PC-9 (cell line): ENCODE data around the gene TRABD2B. TPM values are rescaled to one million over a fixed set of nuclear protein-coding genes. Genes with fewer than 3 reads are reported as not detected.

Experiments used
- BruUV-seq: library from RNA; stranded (reverse); fragments of 400-500 nt; replicated peaks from 2 replicates; lab custom pipeline; 2021; lab: Mats Ljungman, UMichigan
- CTCF ChIA-PET: fragments of 300-600 bp; sonication (Branson Sonifier 250); formaldehyde crosslinking; loops from one replicate; lab custom pipeline; 2022; ENCODE audit warnings: antibody characterized with exemption; lab: Charles Lee
- POLR2A ChIA-PET: fragments of 300-600 bp; sonication (Branson Sonifier 250); formaldehyde crosslinking; loops from one replicate; lab custom pipeline; 2022; ENCODE audit warnings: antibody characterized with exemption; ENCODE audit not compliant: unreplicated experiment; lab: Charles Lee
- DNase-seq, 2 experiments: peaks; one replicate each; pipeline versions ENCODE4 v3.0.0 to v3.0.0-alpha.2; 2015 to 2022; ENCODE audit warnings: mixed read lengths in 1 of 2
- H2AFZ ChIP-seq: fragments of 200-600 bp; sonication (generic); 2 replicates; pipeline ENCODE4 v1.8.1; 2017; ENCODE audit warnings: antibody characterized with exemption
- H3F3A ChIP-seq: fragments of 200-600 bp; sonication (generic); 2 replicates; pipeline ENCODE4 v1.8.1; 2017; ENCODE audit warnings: antibody characterized with exemption, mild to moderate bottlenecking, low read depth; ENCODE audit not compliant: insufficient read depth
- H3K27ac ChIP-seq: fragments of 200-600 bp; sonication (generic); 2 replicates; pipeline ENCODE4 v1.6.1; 2016; ENCODE audit warnings: mixed run types
- H3K27me3 ChIP-seq: fragments of 200-600 bp; sonication (generic); 2 replicates; pipeline ENCODE4 v1.6.1; 2016; ENCODE audit warnings: low read depth, mixed run types; ENCODE audit not compliant: insufficient read depth
- H3K36me3 ChIP-seq: fragments of 200-600 bp; sonication (generic); 2 replicates; pipeline ENCODE4 v1.6.1; 2016; ENCODE audit warnings: low read depth, mixed run types
- H3K4me1 ChIP-seq: fragments of 200-600 bp; sonication (generic); replicated peaks from 2 replicates; pipeline ENCODE4 v1.6.1; 2016; ENCODE audit warnings: mixed run types; ENCODE audit not compliant: insufficient read depth
- H3K4me2 ChIP-seq: fragments of 200-600 bp; sonication (generic); 2 replicates; pipeline ENCODE4 v1.6.1; 2017; ENCODE audit warnings: mixed run types
- H3K4me3 ChIP-seq: fragments of 200-600 bp; sonication (generic); 2 replicates; pipeline ENCODE4 v1.6.1; 2016; ENCODE audit warnings: mixed run types
- H3K79me2 ChIP-seq: fragments of 200-600 bp; sonication (generic); 2 replicates; pipeline ENCODE4 v1.6.1; 2017; ENCODE audit warnings: low read depth, mixed run types
- H3K9me2 ChIP-seq: fragments of 200-600 bp; sonication (generic); 2 replicates; pipeline ENCODE4 v1.8.1; 2017; ENCODE audit warnings: mild to moderate bottlenecking; ENCODE audit not compliant: insufficient read depth
- H3K9me3 ChIP-seq: fragments of 200-600 bp; sonication (generic); 2 replicates; pipeline ENCODE4 v1.8.1; 2016; ENCODE audit warnings: low read depth; ENCODE audit not compliant: insufficient read depth
- H4K20me1 ChIP-seq: fragments of 200-600 bp; sonication (generic); 2 replicates; pipeline ENCODE4 v1.8.1; 2017; ENCODE audit not compliant: insufficient read depth
- EZH2 ChIP-seq: fragments of 200-600 bp; sonication (generic); IDR thresholded peaks from 2 replicates; pipeline ENCODE4 v1.8.0; 2017; ENCODE audit warnings: antibody characterized with exemption, low read depth
- intact Hi-C: fragments of 100-400 bp; cut with micrococcal nuclease; formaldehyde crosslinking; loops from one replicate; pipeline ENCODE4 v1.10.0; 2022; ENCODE audit not compliant: unreplicated experiment
- total RNA-seq: library from RNA; stranded (reverse); gene quantifications from 2 replicates; pipeline ENCODE4 v1.2.3, GENCODE V29; 2021
- TF ChIP-seq, protein P1 (sequence below): fragments of 200-600 bp; sonication (generic); conservative IDR thresholded peaks from 2 replicates; pipeline ENCODE4 v1.6.1; 2017; ENCODE audit warnings: mixed run types, antibody characterized with exemption, mild to moderate bottlenecking, moderate library complexity

The TRABD2B gene
- total RNA-seq, 1 experiment from 2014 or later: not detected

DNA sequence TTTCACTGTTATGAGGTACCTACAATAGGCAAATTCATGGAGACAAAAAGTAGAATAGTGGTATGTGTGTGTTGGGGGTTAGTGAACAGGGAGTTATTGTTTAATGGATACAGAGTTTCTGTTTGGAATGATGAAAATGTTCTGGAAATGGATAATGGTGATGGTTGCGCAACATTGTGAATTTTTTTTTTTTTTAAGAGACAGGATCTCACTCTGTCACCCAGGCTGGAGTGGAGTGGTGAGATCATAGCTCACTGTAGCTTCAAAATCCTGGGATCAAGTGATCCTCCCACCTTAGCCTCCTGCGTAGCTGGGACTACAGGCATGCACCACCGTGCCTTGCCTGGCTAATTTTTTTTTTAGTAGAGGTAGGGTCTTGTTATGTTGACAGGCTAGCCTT is 34.5 kb upstream of the TRABD2B start:
- Histone ChIP-seq H3K4me2 (no peak overlapping the region), H2AFZ (no peak overlapping the region), H3K36me3 (no peaks in the 10 kb centered on the region), H3F3A (no peaks in the 10 kb centered on the region), H3K79me2 (no peaks in the 10 kb centered on the region), H3K27ac (no peak overlapping the region), H3K9me3 (no peaks in the 10 kb centered on the region), H3K27me3 (no peaks in the 10 kb centered on the region), H3K4me3 (no peak overlapping the region), H3K4me1 (no peaks in the 10 kb centered on the region), H3K9me2 (no peaks in the 10 kb centered on the region), H4K20me1 (peaks cover 4% of the 10 kb centered on the region)
- no peak for DNase-seq
- ChIA-PET POLR2A (no interaction called here), CTCF (no interaction called here)
- BruUV-seq: no TSS peak
- no peak for TF ChIP-seq EZH2
- TF ChIP-seq, protein P1, sequence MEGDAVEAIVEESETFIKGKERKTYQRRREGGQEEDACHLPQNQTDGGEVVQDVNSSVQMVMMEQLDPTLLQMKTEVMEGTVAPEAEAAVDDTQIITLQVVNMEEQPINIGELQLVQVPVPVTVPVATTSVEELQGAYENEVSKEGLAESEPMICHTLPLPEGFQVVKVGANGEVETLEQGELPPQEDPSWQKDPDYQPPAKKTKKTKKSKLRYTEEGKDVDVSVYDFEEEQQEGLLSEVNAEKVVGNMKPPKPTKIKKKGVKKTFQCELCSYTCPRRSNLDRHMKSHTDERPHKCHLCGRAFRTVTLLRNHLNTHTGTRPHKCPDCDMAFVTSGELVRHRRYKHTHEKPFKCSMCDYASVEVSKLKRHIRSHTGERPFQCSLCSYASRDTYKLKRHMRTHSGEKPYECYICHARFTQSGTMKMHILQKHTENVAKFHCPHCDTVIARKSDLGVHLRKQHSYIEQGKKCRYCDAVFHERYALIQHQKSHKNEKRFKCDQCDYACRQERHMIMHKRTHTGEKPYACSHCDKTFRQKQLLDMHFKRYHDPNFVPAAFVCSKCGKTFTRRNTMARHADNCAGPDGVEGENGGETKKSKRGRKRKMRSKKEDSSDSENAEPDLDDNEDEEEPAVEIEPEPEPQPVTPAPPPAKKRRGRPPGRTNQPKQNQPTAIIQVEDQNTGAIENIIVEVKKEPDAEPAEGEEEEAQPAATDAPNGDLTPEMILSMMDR: no peak
- intact Hi-C loops: no loop called here

DNA sequence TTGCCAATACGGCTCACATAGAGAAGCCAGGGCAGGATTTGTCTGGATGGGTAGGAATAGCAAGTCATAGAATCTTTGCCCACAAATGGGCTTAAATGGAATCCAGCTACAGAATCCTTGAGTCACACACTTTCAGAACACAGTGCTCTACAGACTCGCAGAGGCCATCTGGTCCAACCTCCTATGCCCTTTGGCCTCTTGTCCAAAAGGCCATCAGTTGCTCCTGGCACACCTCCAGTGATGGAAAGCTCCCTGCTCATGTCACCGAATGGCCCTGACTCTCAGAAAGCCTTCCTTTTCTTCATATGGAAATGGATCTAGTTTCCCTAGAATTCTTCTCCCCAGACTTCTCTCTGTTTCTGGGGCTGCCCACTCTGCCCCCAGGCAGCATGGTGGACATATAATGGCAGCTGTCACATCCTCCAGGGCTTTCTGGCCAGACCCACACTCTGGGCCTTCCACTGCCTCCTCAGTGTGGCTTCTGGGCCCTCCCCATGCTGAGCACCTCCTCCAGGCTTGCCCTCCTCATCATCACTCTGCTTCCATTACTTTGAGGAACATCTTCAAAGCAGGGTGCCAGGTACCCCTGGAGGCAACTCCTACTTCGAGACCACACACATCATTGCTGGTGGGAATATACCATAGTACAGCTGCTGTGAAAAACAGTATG is 33.6 kb upstream of the TRABD2B start:
- H3F3A ChIP-seq: no peaks in the 10 kb centered on the region
- H3K79me2 ChIP-seq: no peaks in the 10 kb centered on the region
- H4K20me1 ChIP-seq: peaks cover 4% of the 10 kb centered on the region
- H3K4me2 ChIP-seq: no peak overlapping the region
- no peak overlapping the region for H3K27ac ChIP-seq
- ChIA-PET POLR2A (no interaction called here), CTCF (no interaction called here)
- H3K4me3 ChIP-seq: no peak overlapping the region
- H3K9me3 ChIP-seq: no peaks in the 10 kb centered on the region
- intact Hi-C loops: no loop called here
- no peaks in the 10 kb centered on the region for H3K27me3 ChIP-seq
- H3K4me1 ChIP-seq: no peaks in the 10 kb centered on the region
- TF ChIP-seq, protein P1: no peak
- TF ChIP-seq EZH2: no peak
- H3K36me3 ChIP-seq: no peaks in the 10 kb centered on the region
- no TSS peak for BruUV-seq
- H2AFZ ChIP-seq: no peak overlapping the region
- DNase-seq: no peak
- no peaks in the 10 kb centered on the region for H3K9me2 ChIP-seq

DNA sequence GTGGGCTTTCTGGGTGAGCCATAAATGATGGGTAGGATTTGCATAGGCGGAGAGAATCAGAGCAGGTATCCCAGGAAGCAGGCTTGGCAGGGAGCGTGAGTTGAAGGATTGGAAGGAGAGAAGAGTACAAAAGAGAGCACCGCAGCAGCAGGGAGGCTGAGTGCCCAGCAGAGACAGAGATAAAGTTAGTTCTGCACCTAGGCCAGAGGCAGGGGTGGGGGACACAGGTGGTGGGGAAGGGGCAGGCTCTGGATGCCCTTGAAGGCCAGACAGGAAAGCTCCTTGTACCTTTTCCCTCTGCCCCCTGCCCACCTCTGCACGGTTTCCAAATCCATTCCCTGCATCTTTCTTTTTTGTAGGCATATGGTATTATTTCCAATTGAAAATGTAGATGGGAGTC is 33.0 kb upstream of the TRABD2B start:
- H4K20me1 ChIP-seq: peaks cover 4% of the 10 kb centered on the region
- TF ChIP-seq, protein P1: no peak
- TF ChIP-seq EZH2: no peak
- CTCF ChIA-PET: no interaction called here
- no peak overlapping the region for H3K4me3 ChIP-seq
- no peaks in the 10 kb centered on the region for H3K9me2 ChIP-seq
- no peak for DNase-seq
- no TSS peak for BruUV-seq
- H3K27ac ChIP-seq: no peak overlapping the region
- H3K79me2 ChIP-seq: no peaks in the 10 kb centered on the region
- H3K4me2 ChIP-seq: no peak overlapping the region
- no peak overlapping the region for H2AFZ ChIP-seq
- intact Hi-C loops: no loop called here
- no peaks in the 10 kb centered on the region for H3K9me3 ChIP-seq
- H3K4me1 ChIP-seq: no peaks in the 10 kb centered on the region
- no peaks in the 10 kb centered on the region for H3K27me3 ChIP-seq
- H3K36me3 ChIP-seq: no peaks in the 10 kb centered on the region
- POLR2A ChIA-PET: no interaction called here
- no peaks in the 10 kb centered on the region for H3F3A ChIP-seq
